Calu3 (cell line): ENCODE measurements around the gene POC1A. TPM values are rescaled to one million over a fixed set of nuclear protein-coding genes. Genes with fewer than 3 reads are reported as not detected.
A peak's percentile ranks its signal among the peaks of the same experiment; 100 is the strongest.

Experiments used
- BruUV-seq: library from RNA; stranded (reverse); fragments of 400-500 nt; replicated peaks from 2 replicates; lab custom pipeline; 2021; lab: Mats Ljungman, UMichigan
- CTCF ChIA-PET: fragments of 300-600 bp; sonication (Branson Sonifier 250); formaldehyde crosslinking; loops from one replicate; lab custom pipeline; 2022; ENCODE audit warnings: antibody characterized with exemption; lab: Charles Lee
- DNase-seq: peaks from one replicate; pipeline ENCODE4 v3.0.0; 2022
- H3K27ac Mint-ChIP-seq: one replicate; pipeline ENCODE4 v1.8.0; 2022; ENCODE audit warnings: mixed read lengths; ENCODE audit not compliant: unreplicated experiment
- H3K27me3 Mint-ChIP-seq: one replicate; pipeline ENCODE4 v1.8.0; 2022; ENCODE audit warnings: mixed read lengths; ENCODE audit not compliant: unreplicated experiment
- H3K36me3 Mint-ChIP-seq: one replicate; pipeline ENCODE4 v1.8.0; 2022; ENCODE audit warnings: mild to moderate bottlenecking, moderate library complexity, mixed read lengths; ENCODE audit not compliant: insufficient read depth, unreplicated experiment
- H3K4me1 Mint-ChIP-seq: one replicate; pipeline ENCODE4 v1.8.0; 2022; ENCODE audit warnings: mild to moderate bottlenecking, low read depth, mixed read lengths; ENCODE audit not compliant: unreplicated experiment
- H3K4me3 Mint-ChIP-seq: one replicate; pipeline ENCODE4 v1.8.0; 2022; ENCODE audit warnings: mild to moderate bottlenecking, low read depth, moderate library complexity, mixed read lengths; ENCODE audit not compliant: unreplicated experiment
- H3K9me3 Mint-ChIP-seq: one replicate; pipeline ENCODE4 v1.8.0; 2022; ENCODE audit warnings: low read depth, mixed read lengths; ENCODE audit not compliant: unreplicated experiment
- intact Hi-C: fragments of 100-400 bp; cut with micrococcal nuclease; formaldehyde crosslinking; loops from one replicate; pipeline ENCODE4 v1.10.0; 2022; ENCODE audit not compliant: unreplicated experiment
- total RNA-seq: library from RNA; stranded (reverse); gene quantifications from 2 replicates; pipeline ENCODE4 v1.2.3, GENCODE V29; 2022
- TF ChIP-seq, protein P1 (sequence below): fragments of 200-600 bp; IDR thresholded peaks from one replicate; pipeline ENCODE4 v1.8.0; 2022; ENCODE audit warnings: antibody characterized with exemption; ENCODE audit not compliant: unreplicated experiment

The POC1A gene
- total RNA-seq, 1 experiment from 2014 or later = 26.9 TPM

DNA sequence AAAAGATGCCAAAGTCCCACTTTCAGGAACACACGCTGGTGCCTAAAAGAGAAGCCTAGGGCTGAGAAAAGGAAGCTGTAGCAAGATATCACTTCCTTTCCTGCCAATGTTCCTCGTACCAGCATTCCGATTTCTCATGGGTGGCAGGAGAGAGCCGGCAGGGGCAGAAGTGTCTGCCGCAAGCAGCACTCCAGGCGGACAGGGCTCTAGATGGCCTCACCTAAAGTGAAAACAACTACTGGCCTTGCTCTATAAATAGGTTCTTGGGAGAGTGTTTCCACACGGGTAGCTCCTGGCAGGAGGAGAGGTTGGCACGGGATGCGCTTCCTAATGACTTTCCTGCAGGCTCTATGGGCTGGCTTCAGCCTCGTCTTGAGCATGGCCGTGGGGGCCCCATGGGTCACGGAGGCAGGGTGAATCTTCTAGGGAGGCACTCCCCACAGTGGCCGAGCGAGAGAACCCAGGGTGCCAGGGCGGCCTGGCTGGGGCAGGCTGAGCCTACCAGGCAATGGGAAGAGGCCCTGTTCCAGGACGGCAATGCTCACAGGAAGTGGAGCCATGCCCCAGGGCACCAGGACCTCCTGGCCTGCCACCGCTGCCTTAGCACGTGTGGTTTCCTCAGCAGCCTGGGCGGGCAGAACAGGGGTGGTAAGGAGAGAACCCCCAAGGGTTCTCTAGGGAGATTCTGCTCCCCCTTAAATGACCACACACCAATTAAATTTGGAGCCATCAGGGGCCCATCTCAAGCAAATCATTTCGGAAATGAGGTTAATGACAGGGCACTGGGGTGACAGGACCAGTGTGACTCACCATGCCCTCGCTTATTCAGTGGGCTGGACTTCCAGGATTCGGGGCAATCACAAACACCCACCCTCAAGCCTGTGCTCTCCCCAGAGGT lies 83.2 kb downstream of the POC1A start:
- Mint-ChIP-seq H3K9me3 (no peaks in the 10 kb centered on the region), H3K4me1 (no peaks in the 10 kb centered on the region), H3K36me3 (peaks cover 8% of the 10 kb centered on the region), H3K27me3 (no peaks in the 10 kb centered on the region), H3K27ac (no peak overlapping the region), H3K4me3 (no peak overlapping the region)
- DNase-seq = no peak
- TF ChIP-seq, protein P1, sequence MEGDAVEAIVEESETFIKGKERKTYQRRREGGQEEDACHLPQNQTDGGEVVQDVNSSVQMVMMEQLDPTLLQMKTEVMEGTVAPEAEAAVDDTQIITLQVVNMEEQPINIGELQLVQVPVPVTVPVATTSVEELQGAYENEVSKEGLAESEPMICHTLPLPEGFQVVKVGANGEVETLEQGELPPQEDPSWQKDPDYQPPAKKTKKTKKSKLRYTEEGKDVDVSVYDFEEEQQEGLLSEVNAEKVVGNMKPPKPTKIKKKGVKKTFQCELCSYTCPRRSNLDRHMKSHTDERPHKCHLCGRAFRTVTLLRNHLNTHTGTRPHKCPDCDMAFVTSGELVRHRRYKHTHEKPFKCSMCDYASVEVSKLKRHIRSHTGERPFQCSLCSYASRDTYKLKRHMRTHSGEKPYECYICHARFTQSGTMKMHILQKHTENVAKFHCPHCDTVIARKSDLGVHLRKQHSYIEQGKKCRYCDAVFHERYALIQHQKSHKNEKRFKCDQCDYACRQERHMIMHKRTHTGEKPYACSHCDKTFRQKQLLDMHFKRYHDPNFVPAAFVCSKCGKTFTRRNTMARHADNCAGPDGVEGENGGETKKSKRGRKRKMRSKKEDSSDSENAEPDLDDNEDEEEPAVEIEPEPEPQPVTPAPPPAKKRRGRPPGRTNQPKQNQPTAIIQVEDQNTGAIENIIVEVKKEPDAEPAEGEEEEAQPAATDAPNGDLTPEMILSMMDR = no peak
- BruUV-seq = no TSS peak
- intact Hi-C loops = no loop called here
- CTCF ChIA-PET = no interaction called here

DNA sequence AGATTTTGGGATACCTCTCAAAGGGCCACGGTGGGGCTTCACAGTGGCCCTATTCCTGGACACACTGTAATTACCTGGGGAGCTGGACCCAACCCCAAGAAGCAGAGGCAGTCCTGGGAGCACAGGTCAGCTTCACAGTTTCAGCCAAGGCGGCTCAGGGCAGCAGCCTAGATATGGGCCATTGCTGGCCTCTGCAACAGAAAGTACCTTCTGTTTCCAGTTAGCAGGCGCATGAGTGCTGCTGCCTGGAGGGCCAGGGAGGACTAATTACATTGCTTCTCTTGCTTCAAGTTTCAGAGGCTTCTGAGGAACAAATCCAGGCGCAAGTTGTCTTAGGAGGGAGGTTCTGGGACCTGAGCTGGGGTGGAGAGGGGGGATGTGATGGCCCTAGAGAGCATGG lies 84.4 kb downstream of the POC1A start:
- TF ChIP-seq, protein P1 = no peak
- no peaks in the 10 kb centered on the region for H3K4me1 Mint-ChIP-seq
- CTCF ChIA-PET = no interaction called here
- intact Hi-C loops = no loop called here
- BruUV-seq = no TSS peak
- H3K36me3 Mint-ChIP-seq = peaks cover 8% of the 10 kb centered on the region
- no peak for DNase-seq
- no peak overlapping the region for H3K4me3 Mint-ChIP-seq
- H3K9me3 Mint-ChIP-seq = no peaks in the 10 kb centered on the region
- no peaks in the 10 kb centered on the region for H3K27me3 Mint-ChIP-seq
- H3K27ac Mint-ChIP-seq = no peak overlapping the region

DNA sequence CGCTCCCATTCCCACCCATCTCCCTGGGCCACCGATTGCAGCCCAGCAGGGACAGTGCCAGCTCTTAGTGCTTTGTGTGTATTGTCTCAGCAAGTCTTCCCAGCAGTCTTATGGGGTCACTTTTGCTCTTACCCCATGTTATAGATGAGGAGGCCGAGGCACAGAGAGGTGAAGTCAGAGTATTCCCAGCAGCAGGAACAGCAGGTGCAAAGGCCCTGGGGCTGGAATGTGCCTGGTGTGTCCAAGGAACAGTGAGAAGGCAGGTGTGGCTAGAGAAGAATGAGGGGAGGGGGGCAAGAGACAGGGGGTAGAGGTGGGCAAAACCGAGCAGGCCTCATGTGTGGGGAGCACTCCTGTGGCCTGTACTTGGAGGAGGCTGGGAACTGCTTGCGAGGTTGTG lies 85.1 kb downstream of the POC1A start:
- H3K27ac Mint-ChIP-seq = peak overlapping the region; percentile 32
- TF ChIP-seq, protein P1 = no peak
- no peaks in the 10 kb centered on the region for H3K27me3 Mint-ChIP-seq
- H3K4me1 Mint-ChIP-seq = no peaks in the 10 kb centered on the region
- BruUV-seq = no TSS peak
- intact Hi-C loops = no loop called here
- DNase-seq = no peak
- CTCF ChIA-PET = no interaction called here
- peaks cover 8% of the 10 kb centered on the region for H3K36me3 Mint-ChIP-seq
- no peaks in the 10 kb centered on the region for H3K9me3 Mint-ChIP-seq
- H3K4me3 Mint-ChIP-seq = no peak overlapping the region

DNA sequence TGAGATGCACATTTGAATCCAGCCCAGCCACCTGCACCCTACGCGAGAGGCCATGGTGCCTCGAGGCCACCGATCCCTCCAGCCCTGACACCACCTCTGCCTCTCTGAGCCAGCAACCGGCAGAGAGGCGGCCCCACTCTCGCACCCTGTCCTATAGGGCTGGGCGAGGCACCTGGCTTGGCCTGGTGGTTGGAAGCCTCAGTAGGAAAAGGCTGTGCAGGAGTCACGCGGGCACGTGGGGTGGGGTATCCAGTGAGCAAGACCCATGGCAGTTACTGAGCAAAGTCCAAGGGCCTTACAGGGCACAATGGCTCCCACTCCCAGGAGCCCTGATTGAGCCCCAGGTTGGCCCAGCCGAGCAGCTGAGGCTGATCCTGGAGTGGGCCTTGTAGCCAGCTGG lies 85.5 kb downstream of the POC1A start:
- DNase-seq = no peak
- Mint-ChIP-seq H3K27ac (peak overlapping the region; percentile 32), H3K27me3 (no peaks in the 10 kb centered on the region), H3K9me3 (no peaks in the 10 kb centered on the region), H3K4me3 (no peak overlapping the region), H3K36me3 (peaks cover 10% of the 10 kb centered on the region), H3K4me1 (peaks cover 3% of the 10 kb centered on the region)
- BruUV-seq = no TSS peak
- intact Hi-C loops = no loop called here
- TF ChIP-seq, protein P1 = no peak
- CTCF ChIA-PET = no interaction called here
